SH-SY5Y (cell line): ENCODE measurements around the gene GBGT1.

ENCODE experiments used
- GATA2 ChIP-seq: IDR thresholded peaks from 2 replicates; pipeline ENCODE4 v1.6.1; 2011; ENCODE audit warnings: mild to moderate bottlenecking, low read depth, low read length
- GATA3 ChIP-seq: IDR thresholded peaks from 2 replicates; pipeline ENCODE4 v1.6.1; 2011; ENCODE audit warnings: low read depth, mild to moderate bottlenecking, low read length, moderate library complexity

- no peak for TF ChIP-seq GATA2
- TF ChIP-seq GATA3, result no peak
These were observed 39.4 kb downstream of the GBGT1 start for GRCh38 chr9:133124123-133124906.
